T-helper 1 cell (primary cell): ENCODE results near the gene FCMR.
"Not testable (repeated sequence)": the region's sequence is repeated elsewhere in the genome, so short reads cannot be mapped to it uniquely, and the experiment has no call there.

Experiments used
- DNase-seq, 5 donors: peaks; one replicate each; pipeline ENCODE4 v3.0.0-alpha.2; 2012 to 2020

FCMR gene

GRCh38 chr1:206949208-206949607 is 27.5 kb upstream of the FCMR start:
- no peak for DNase-seq

GRCh38 chr1:206947255-206947654 is 25.5 kb upstream of the FCMR start:
- DNase-seq = no peak

- DNase-seq = no peak
These were observed 24.5 kb upstream of the FCMR start, which contains the start of gene PIGR for GRCh38 chr1:206946261-206946660. Gene PIGR (minus strand): TSS chr1:206946466. CDS start chr1:206940531, 5,935 bp downstream.

GRCh38 chr1:206945779-206946178 is 24.0 kb upstream of the FCMR start:
- DNase-seq = no peak

- no peak for DNase-seq
These were observed 23.0 kb upstream of the FCMR start for GRCh38 chr1:206944703-206945102.

GRCh38 chr1:206941766-206942418 is 20.2 kb upstream of the FCMR start:
- DNase-seq = no peak

- DNase-seq = no peak
These were observed 18.8 kb upstream of the FCMR start for GRCh38 chr1:206940588-206940936.

GRCh38 chr1:206939841-206940587 is 18.3 kb upstream of the FCMR start:
- no peak for DNase-seq

- DNase-seq = no peak
These were observed 17.4 kb upstream of the FCMR start for GRCh38 chr1:206939131-206939530.

- no peak for DNase-seq
These were observed 15.7 kb upstream of the FCMR start for GRCh38 chr1:206937425-206937824.

- DNase-seq = peak in 2 of 5 donors; percentile 24 to 52
These were observed 13.8 kb upstream of the FCMR start for GRCh38 chr1:206935491-206936067.

- peak; percentile 47 to 74 (median 57) for DNase-seq
These were observed 11.7 kb upstream of the FCMR start for GRCh38 chr1:206933333-206933945.

- no peak for DNase-seq
These were observed 10.4 kb upstream of the FCMR start for GRCh38 chr1:206932177-206932576.

- DNase-seq = no peak
These were observed 10.0 kb upstream of the FCMR start for GRCh38 chr1:206931709-206932108.

GRCh38 chr1:206930210-206930798 is 8.6 kb upstream of the FCMR start:
- no peak for DNase-seq

GRCh38 chr1:206929524-206929923 is 7.8 kb upstream of the FCMR start:
- no peak for DNase-seq

GRCh38 chr1:206926286-206926685 is 4.5 kb upstream of the FCMR start:
- no peak for DNase-seq

- peak in 3 of 5 donors; percentile 26 to 77 (median 32) for DNase-seq
These were observed 3.5 kb upstream of the FCMR start for GRCh38 chr1:206925106-206925736.

- DNase-seq = peak in 1 of 5 donors; percentile 50
These were observed 2.9 kb upstream of the FCMR start for GRCh38 chr1:206924592-206925105.

- DNase-seq = not testable (repeated sequence)
These were observed 2.3 kb upstream of the FCMR start for GRCh38 chr1:206923961-206924557.

- DNase-seq = peak; percentile 18 to 83 (median 55)
These were observed 1.5 kb upstream of the FCMR start for GRCh38 chr1:206923009-206923960.
